T-cell (primary cell): ENCODE results near the gene ENTPD8. TPM values are rescaled to one million over a fixed set of nuclear protein-coding genes. Genes with fewer than 3 reads are reported as not detected.

ENCODE experiments used
- ATAC-seq, 4 experiments: fragments of 200-7000 bp in 3 of 4; fragments of 150-1000 bp in 1 of 4; cut with Tn5 transposase; replicated peaks in 1 of 4; 1 replicate in 3 of 4; 2 replicates in 1 of 4; pipeline ENCODE4 v1.10.0; 2021; ENCODE audit warnings: moderate library complexity in 3 of 4, mild to moderate bottlenecking in 2 of 4, moderate number of reproducible peaks in 1 of 4
- CTCF ChIA-PET, 2 donors: fragments of 300-600 bp; sonication (Branson Sonifier 250); formaldehyde crosslinking; loops; one replicate each; lab custom pipeline; 2022; ENCODE audit warnings: antibody characterized with exemption in 2 of 2; lab: Charles Lee
- POLR2A ChIA-PET, 2 donors: fragments of 300-600 bp; sonication (Branson Sonifier 250); formaldehyde crosslinking; loops; one replicate each; lab custom pipeline; 2022; ENCODE audit warnings: antibody characterized with exemption in 2 of 2; lab: Charles Lee
- DNase-seq, 35 experiments: peaks; one replicate each; pipeline versions ENCODE4 v3.0.0 to v3.0.0-alpha.2; 2013 to 2023
- H3K27ac ChIP-seq: one replicate; pipeline ENCODE4 v1.5.1; 2013; ENCODE audit warnings: low read length
- H3K27me3 ChIP-seq, 2 experiments: replicated peaks in 1 of 2; 1 replicate in 1 of 2; 2 replicates in 1 of 2; pipeline versions ENCODE4 v1.6.1 to v1.7.0; 2013; ENCODE audit warnings: low read length in 1 of 2, mixed read lengths in 1 of 2; ENCODE audit not compliant: control insufficient read depth in 2 of 2, insufficient read depth in 2 of 2; ENCODE audit errors: extremely low read depth in 1 of 2
- H3K36me3 ChIP-seq, 2 donors: 1 replicate in 1 of 2; 2 replicates in 1 of 2; pipeline versions ENCODE4 v1.6.1 to v1.7.0; 2013; ENCODE audit warnings: low read length in 1 of 2; ENCODE audit not compliant: control insufficient read depth in 2 of 2, insufficient read depth in 1 of 2; ENCODE audit errors: extremely low read depth in 1 of 2
- H3K4me1 ChIP-seq, 2 experiments: 1 replicate in 1 of 2; 2 replicates in 1 of 2; pipeline versions ENCODE4 v1.6.1 to v1.7.0; 2013; ENCODE audit warnings: low read length in 2 of 2, mixed read lengths in 1 of 2; ENCODE audit not compliant: insufficient read depth in 2 of 2, control insufficient read depth in 1 of 2; ENCODE audit errors: extremely low read depth in 1 of 2
- H3K4me3 ChIP-seq, 2 donors: 1 replicate in 1 of 2; 2 replicates in 1 of 2; pipeline versions ENCODE4 v1.5.1 to v1.7.0; 2013; ENCODE audit warnings: mild to moderate bottlenecking in 2 of 2, low read length in 1 of 2, moderate library complexity in 1 of 2; ENCODE audit not compliant: control insufficient read depth in 1 of 2; ENCODE audit errors: extremely low read depth in 1 of 2
- H3K9me3 ChIP-seq: 2 replicates; pipeline ENCODE4 v1.7.0; 2013
- H3K27ac Mint-ChIP-seq, 2 donors: one replicate each; pipeline ENCODE4 v1.8.0; 2020 to 2021; ENCODE audit warnings: mild to moderate bottlenecking in 2 of 2, mixed read lengths in 2 of 2
- H3K27me3 Mint-ChIP-seq, 2 donors: one replicate each; pipeline ENCODE4 v1.8.0; 2021 to 2022; ENCODE audit warnings: mixed read lengths in 2 of 2
- H3K36me3 Mint-ChIP-seq: one replicate; pipeline ENCODE4 v1.8.0; 2021; ENCODE audit warnings: mixed read lengths
- H3K4me1 Mint-ChIP-seq, 3 donors: one replicate each; pipeline ENCODE4 v1.8.0; 2020 to 2022; ENCODE audit warnings: mixed read lengths in 3 of 3, mild to moderate bottlenecking in 1 of 3
- H3K4me3 Mint-ChIP-seq, 3 donors: one replicate each; pipeline ENCODE4 v1.8.0; 2020 to 2022; ENCODE audit warnings: mild to moderate bottlenecking in 3 of 3, mixed read lengths in 3 of 3, moderate library complexity in 3 of 3
- H3K9me3 Mint-ChIP-seq, 3 donors: one replicate each; pipeline ENCODE4 v1.8.0; 2020 to 2022; ENCODE audit warnings: mixed read lengths in 3 of 3
- WGBS: methylation state at CpG from one replicate; pipeline ENCODE4 v1.1.5; 2013; ENCODE audit warnings: missing lambda C conversion rate; ENCODE audit not compliant: insufficient coverage; 5-methylcytosine and 5-hydroxymethylcytosine counted together
- total RNA-seq, 35 experiments: library from RNA in 6 of 35; stranded (reverse) in 6 of 35; fragments of 120-200 nt in 1 of 35; gene quantifications; one replicate each; pipeline versions ENCODE4 v1.2.1 to v1.2.4 and lab custom pipeline; 2013 to 2026

The ENTPD8 gene
- total RNA-seq, 5 donors from 2014 or later (not counting 1 experiment from before 2014, with no cell fraction given) = not detected

GRCh38 chr9:137416006-137416562 lies 25.1 kb downstream of the ENTPD8 start:
- H3K36me3 Mint-ChIP-seq = no peaks in the 10 kb centered on the region
- ATAC-seq (no peak), DNase-seq (no peak)
- peak overlapping the region in 2 of 3 donors; percentile 6 to 35 for H3K4me3 Mint-ChIP-seq
- H3K27me3 Mint-ChIP-seq = no peaks in the 10 kb centered on the region
- no peak overlapping the region for H3K27ac Mint-ChIP-seq
- H3K27me3 ChIP-seq = peaks cover 0 to 3% of the 10 kb centered on the region in 2 experiments
- H3K4me1 ChIP-seq = peaks cover 0 to 22% of the 10 kb centered on the region in 2 experiments
- H3K9me3 Mint-ChIP-seq = no peaks in the 10 kb centered on the region
- no peaks in the 10 kb centered on the region for H3K9me3 ChIP-seq
- H3K27ac ChIP-seq = no peak overlapping the region
- POLR2A ChIA-PET = no interaction called here
- no peak overlapping the region for H3K4me3 ChIP-seq
- peaks cover 5 to 15% (median 15%) of the 10 kb centered on the region in 3 donors for H3K4me1 Mint-ChIP-seq
- 97% methylated on average over 13 of the region's 23 CpGs for WGBS
- CTCF ChIA-PET = no interaction called here
- H3K36me3 ChIP-seq = no peaks in the 10 kb centered on the region

- Mint-ChIP-seq H3K36me3 (no peaks in the 10 kb centered on the region), H3K4me3 (no peak overlapping the region), H3K4me1 (peaks cover 5 to 16% (median 14%) of the 10 kb centered on the region in 3 donors), H3K27ac (no peak overlapping the region), H3K27me3 (no peaks in the 10 kb centered on the region), H3K9me3 (no peaks in the 10 kb centered on the region)
- Histone ChIP-seq H3K9me3 (no peaks in the 10 kb centered on the region), H3K36me3 (no peaks in the 10 kb centered on the region), H3K4me1 (peaks cover 0 to 28% of the 10 kb centered on the region in 2 experiments), H3K4me3 (no peak overlapping the region), H3K27ac (no peak overlapping the region), H3K27me3 (peaks cover 0 to 6% of the 10 kb centered on the region in 2 experiments)
- ChIA-PET POLR2A (no interaction called here), CTCF (no interaction called here)
- WGBS = 98% methylated on average over 4 of the region's 5 CpGs
- DNase-seq (no peak), ATAC-seq (no peak)
These were observed 25.7 kb downstream of the ENTPD8 start for GRCh38 chr9:137415451-137415850.

- ChIA-PET POLR2A (no interaction called here), CTCF (no interaction called here)
- Histone ChIP-seq H3K4me1 (peaks cover 0 to 27% of the 10 kb centered on the region in 2 experiments), H3K9me3 (no peaks in the 10 kb centered on the region), H3K27ac (no peak overlapping the region), H3K27me3 (peaks cover 0 to 15% of the 10 kb centered on the region in 2 experiments), H3K4me3 (no peak overlapping the region), H3K36me3 (no peaks in the 10 kb centered on the region)
- ATAC-seq (no peak), DNase-seq (no peak)
- no peaks in the 10 kb centered on the region for H3K36me3 Mint-ChIP-seq
- 85% methylated on average over 9 of the region's 10 CpGs for WGBS
- H3K4me1 Mint-ChIP-seq = peaks cover 0 to 21% (median 14%) of the 10 kb centered on the region in 3 donors
- no peak overlapping the region for H3K27ac Mint-ChIP-seq
- H3K27me3 Mint-ChIP-seq = no peaks in the 10 kb centered on the region
- peak overlapping the region in 1 of 3 donors; percentile 16 for H3K4me3 Mint-ChIP-seq
- H3K9me3 Mint-ChIP-seq = no peaks in the 10 kb centered on the region
These were observed 28.7 kb downstream of the ENTPD8 start for GRCh38 chr9:137412431-137412830.

GRCh38 chr9:137411645-137412380 lies 29.3 kb downstream of the ENTPD8 start:
- DNase-seq (peak in 7 of 35 experiments; percentile 11 to 43 (median 26)), ATAC-seq (peak in 2 of 4 experiments; percentile 33 to 41)
- peaks cover 0 to 29% of the 10 kb centered on the region in 2 experiments for H3K4me1 ChIP-seq
- H3K4me1 Mint-ChIP-seq = peaks cover 0 to 21% (median 14%) of the 10 kb centered on the region in 3 donors
- no peaks in the 10 kb centered on the region for H3K36me3 ChIP-seq
- no peaks in the 10 kb centered on the region for H3K9me3 ChIP-seq
- no peaks in the 10 kb centered on the region for H3K27me3 Mint-ChIP-seq
- ChIA-PET CTCF (no interaction called here), POLR2A (no interaction called here)
- peak overlapping the region in 1 of 3 donors; percentile 42 for H3K4me3 Mint-ChIP-seq
- WGBS = 18% methylated on average over 15 of the region's 30 CpGs
- H3K4me3 ChIP-seq = peak overlapping the region in 1 of 2 donors; percentile 24
- no peaks in the 10 kb centered on the region for H3K9me3 Mint-ChIP-seq
- H3K27ac ChIP-seq = no peak overlapping the region
- no peak overlapping the region for H3K27ac Mint-ChIP-seq
- peaks cover 0 to 20% of the 10 kb centered on the region in 2 experiments for H3K27me3 ChIP-seq
- no peaks in the 10 kb centered on the region for H3K36me3 Mint-ChIP-seq

- WGBS = 14% methylated on average over 12 of the region's 17 CpGs
- H3K4me3 ChIP-seq = peak overlapping the region in 1 of 2 donors; percentile 24
- no peak overlapping the region for H3K27ac ChIP-seq
- H3K9me3 ChIP-seq = no peaks in the 10 kb centered on the region
- ATAC-seq (peak in 1 of 4 experiments; percentile 16), DNase-seq (no peak)
- peaks cover 0 to 26% of the 10 kb centered on the region in 2 experiments for H3K27me3 ChIP-seq
- H3K27me3 Mint-ChIP-seq = no peaks in the 10 kb centered on the region
- peak overlapping the region in 1 of 3 donors; percentile 42 for H3K4me3 Mint-ChIP-seq
- ChIA-PET CTCF (no interaction called here), POLR2A (no interaction called here)
- H3K36me3 Mint-ChIP-seq = no peaks in the 10 kb centered on the region
- H3K27ac Mint-ChIP-seq = no peak overlapping the region
- H3K4me1 Mint-ChIP-seq = peaks cover under 1 to 21% (median 14%) of the 10 kb centered on the region in 3 donors
- H3K4me1 ChIP-seq = peaks cover 0 to 32% of the 10 kb centered on the region in 2 experiments
- no peaks in the 10 kb centered on the region for H3K36me3 ChIP-seq
- H3K9me3 Mint-ChIP-seq = no peaks in the 10 kb centered on the region
These were observed 29.9 kb downstream of the ENTPD8 start for GRCh38 chr9:137411260-137411644.

- Histone ChIP-seq H3K9me3 (no peaks in the 10 kb centered on the region), H3K27ac (no peak overlapping the region), H3K27me3 (peaks cover 0 to 29% of the 10 kb centered on the region in 2 experiments), H3K36me3 (no peaks in the 10 kb centered on the region), H3K4me1 (peaks cover 0 to 33% of the 10 kb centered on the region in 2 experiments), H3K4me3 (no peak overlapping the region)
- Mint-ChIP-seq H3K4me3 (peak overlapping the region in 1 of 3 donors; percentile 42), H3K4me1 (peaks cover 4 to 23% (median 14%) of the 10 kb centered on the region in 3 donors), H3K9me3 (no peaks in the 10 kb centered on the region), H3K27ac (no peak overlapping the region), H3K27me3 (peaks cover 0 to 3% of the 10 kb centered on the region in 2 donors), H3K36me3 (no peaks in the 10 kb centered on the region)
- ChIA-PET CTCF (no interaction called here), POLR2A (no interaction called here)
- DNase-seq = no peak
- no peak for ATAC-seq
- WGBS = 88% methylated on average over 8 of the region's 15 CpGs
These were observed 30.3 kb downstream of the ENTPD8 start for GRCh38 chr9:137410891-137411249.
